Neutrophil (primary cell): Measurements from ENCODE around the gene ARHGEF4.

Experiments
- H3K27ac ChIP-seq: fragments of 200-600 bp; sonication (generic); 2 replicates; pipeline ENCODE4 v1.5.1; 2016; ENCODE audit warnings: mild to moderate bottlenecking, moderate library complexity
- H3K27me3 ChIP-seq: fragments of 200-600 bp; sonication (generic); 2 replicates; pipeline ENCODE4 v1.6.0; 2016; ENCODE audit warnings: mild to moderate bottlenecking
- H3K36me3 ChIP-seq: fragments of 200-600 bp; sonication (generic); 2 replicates; pipeline ENCODE4 v1.5.1; 2017
- H3K4me1 ChIP-seq, 2 experiments: fragments of 200-600 bp in 1 of 2; sonication (generic) in 1 of 2; 1 replicate in 1 of 2; 2 replicates in 1 of 2; pipeline versions ENCODE4 v1.5.1 to v1.6.1; 2013 to 2016; ENCODE audit warnings: low read depth in 1 of 2, low read length in 1 of 2, mild to moderate bottlenecking in 1 of 2, moderate library complexity in 1 of 2; ENCODE audit not compliant: control insufficient read depth in 1 of 2, insufficient read depth in 1 of 2
- H3K4me3 ChIP-seq, 2 experiments: fragments of 200-600 bp in 1 of 2; sonication (generic) in 1 of 2; 1 replicate in 1 of 2; 2 replicates in 1 of 2; pipeline ENCODE4 v1.5.1; 2013 to 2016; ENCODE audit warnings: low read depth in 1 of 2, low read length in 1 of 2, mild to moderate bottlenecking in 1 of 2, moderate library complexity in 1 of 2
- H3K9me3 ChIP-seq: fragments of 200-600 bp; sonication (generic); 2 replicates; pipeline ENCODE4 v1.5.1; 2016
- CTCF ChIP-seq: fragments of 200-600 bp; sonication (generic); IDR thresholded peaks from 2 replicates; pipeline ENCODE4 v1.5.1; 2016; ENCODE audit warnings: antibody characterized with exemption

ARHGEF4 gene

GRCh38 chr2:130836501-130837174 lies at the start of gene ARHGEF4:
Gene ARHGEF4, plus strand, starts transcription at chr2:130836914. Its CDS starts 40 bp downstream, at chr2:130836954.
- H3K36me3 ChIP-seq, result no peaks in the 10 kb centered on the region
- no peaks in the 10 kb centered on the region for H3K4me1 ChIP-seq
- no peak for TF ChIP-seq CTCF
- no peaks in the 10 kb centered on the region for H3K9me3 ChIP-seq
- no peak within 1 kb of the TSS for H3K27ac ChIP-seq
- peak within 1 kb of the TSS in 1 of 2 experiments; percentile 1 for H3K4me3 ChIP-seq
- H3K27me3 ChIP-seq, result peaks cover 71% of the 10 kb centered on the region

- H3K27ac ChIP-seq, result no peak overlapping the region
- no peak overlapping the region for H3K4me3 ChIP-seq
- H3K4me1 ChIP-seq, result no peaks in the 10 kb centered on the region
- no peaks in the 10 kb centered on the region for H3K36me3 ChIP-seq
- TF ChIP-seq CTCF, result no peak
- peaks cover 16% of the 10 kb centered on the region for H3K27me3 ChIP-seq
- H3K9me3 ChIP-seq, result no peaks in the 10 kb centered on the region
These were observed 48.9 kb upstream of the ARHGEF4 start for GRCh38 chr2:130787841-130788240.

DNA sequence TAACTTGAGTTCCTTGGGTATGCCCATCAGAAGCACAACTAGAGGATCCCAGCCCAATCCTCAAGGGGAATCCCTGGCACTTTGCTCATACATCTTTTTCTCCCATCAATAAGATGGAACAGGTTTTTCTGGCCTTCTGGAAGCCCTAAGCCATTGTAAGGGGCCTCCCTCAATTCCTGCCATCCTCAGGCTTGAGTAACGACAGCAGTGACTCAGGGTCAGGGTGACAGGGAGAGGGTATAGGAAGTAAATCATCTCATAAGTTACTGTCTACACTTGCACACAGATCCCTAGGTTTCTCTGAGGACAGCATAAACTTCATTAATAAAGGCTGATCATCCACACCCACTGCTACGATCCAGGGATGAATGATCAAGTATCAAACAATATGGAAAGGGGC lies 46.4 kb upstream of the ARHGEF4 start:
- Histone ChIP-seq H3K4me3 (no peak overlapping the region), H3K4me1 (no peaks in the 10 kb centered on the region), H3K9me3 (no peaks in the 10 kb centered on the region), H3K36me3 (no peaks in the 10 kb centered on the region), H3K27me3 (peaks cover 27% of the 10 kb centered on the region), H3K27ac (no peak overlapping the region)
- TF ChIP-seq CTCF, result no peak

DNA sequence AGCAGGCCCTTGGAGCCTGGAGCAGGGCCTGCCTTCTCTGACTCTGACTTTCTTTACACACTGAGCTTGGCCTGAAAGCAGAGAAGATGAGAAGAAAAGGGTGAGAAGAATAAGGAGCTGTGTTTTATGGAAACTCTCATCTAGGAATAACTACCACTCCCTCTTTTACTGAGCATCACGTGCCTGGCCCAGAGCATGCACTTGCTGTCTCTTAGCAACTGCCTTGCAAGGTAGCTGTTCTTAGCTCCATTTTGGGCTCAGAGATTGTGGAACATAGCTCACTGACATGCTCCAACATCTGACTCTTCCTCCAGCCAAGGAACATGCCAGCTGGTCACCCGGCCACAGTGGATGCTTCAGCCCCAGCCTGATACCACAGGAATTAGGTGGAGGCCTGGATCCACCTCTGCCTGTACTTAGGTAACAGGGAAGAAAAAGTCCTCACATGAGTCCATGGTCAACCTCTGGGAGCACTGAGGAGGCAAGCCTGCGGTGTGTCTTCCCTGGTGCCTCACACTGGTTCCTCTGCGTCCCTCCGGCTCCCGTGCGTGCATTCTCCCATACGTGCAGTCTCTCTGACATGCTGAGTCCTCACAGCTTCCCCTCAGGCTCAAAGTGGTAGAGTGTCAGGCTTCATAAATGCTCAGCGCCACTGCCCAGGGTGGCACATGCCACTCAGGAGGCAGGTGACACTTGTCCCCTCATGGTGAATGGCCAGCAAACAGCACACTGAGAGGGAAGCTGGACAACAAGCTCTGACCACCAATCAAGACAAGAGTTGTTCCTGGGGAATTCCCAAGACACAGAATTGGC lies 45.7 kb upstream of the ARHGEF4 start:
- no peak overlapping the region for H3K4me3 ChIP-seq
- no peak for TF ChIP-seq CTCF
- H3K4me1 ChIP-seq, result no peaks in the 10 kb centered on the region

DNA sequence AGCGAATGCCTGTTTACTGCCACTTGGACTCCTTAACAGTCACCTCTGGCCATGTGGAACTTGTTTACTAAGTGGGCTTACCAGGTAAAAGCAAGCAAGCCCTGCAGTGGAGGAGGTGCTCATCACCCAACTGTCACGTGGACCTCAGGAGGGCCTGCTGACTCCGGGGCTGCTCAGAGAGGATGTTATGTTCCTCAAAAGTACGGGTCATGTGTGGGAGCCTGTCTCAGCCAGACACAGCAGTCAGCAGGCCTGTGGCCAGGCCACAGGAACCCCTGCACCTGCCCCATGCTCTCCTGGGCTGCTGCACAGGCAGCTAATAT lies 45.1 kb upstream of the ARHGEF4 start:
- H3K4me1 ChIP-seq, result no peaks in the 10 kb centered on the region
- peaks cover 27% of the 10 kb centered on the region for H3K27me3 ChIP-seq
- TF ChIP-seq CTCF, result no peak
- no peaks in the 10 kb centered on the region for H3K36me3 ChIP-seq
- H3K4me3 ChIP-seq, result no peak overlapping the region
- H3K27ac ChIP-seq, result no peak overlapping the region
- no peaks in the 10 kb centered on the region for H3K9me3 ChIP-seq

More for the DNA sequence above, 45.7 kb upstream of the ARHGEF4 start:
- Histone ChIP-seq H3K36me3 (no peaks in the 10 kb centered on the region), H3K27ac (no peak overlapping the region), H3K9me3 (no peaks in the 10 kb centered on the region), H3K27me3 (peaks cover 27% of the 10 kb centered on the region)
